Stimulated activated CD4-positive, alpha-beta T cell treated with anti-CD3 and anti-CD28 coated beads, Interleukin-2, amount 100 ng/mL, for 48 hours (primary cell): ENCODE measurements around the gene COL27A1.

Source experiments
- DNase-seq, 2 donors: peaks; one replicate each; pipeline ENCODE4 v3.0.0-alpha.2; 2020

The COL27A1 gene

GRCh38 chr9:114229295-114229694, 74.0 kb downstream of the COL27A1 start:
- no peak for DNase-seq

- DNase-seq = no peak
Observed at GRCh38 chr9:114230068-114230467, 74.7 kb downstream of the COL27A1 start.

GRCh38 chr9:114231273-114231672, 75.9 kb downstream of the COL27A1 start:
- DNase-seq = no peak

- no peak for DNase-seq
Observed at GRCh38 chr9:114231719-114232449, 76.5 kb downstream of the COL27A1 start.

GRCh38 chr9:114233491-114234185, 78.3 kb downstream of the COL27A1 start:
- no peak for DNase-seq

- DNase-seq = no peak
Observed at GRCh38 chr9:114235033-114235661, 79.8 kb downstream of the COL27A1 start.

- DNase-seq = no peak
Observed at GRCh38 chr9:114236391-114237138, 81.2 kb downstream of the COL27A1 start.

- no peak for DNase-seq
Observed at GRCh38 chr9:114237247-114237646, 81.9 kb downstream of the COL27A1 start.

- DNase-seq = no peak
Observed at GRCh38 chr9:114237781-114238180, 82.4 kb downstream of the COL27A1 start.

GRCh38 chr9:114238472-114238871, 83.1 kb downstream of the COL27A1 start:
- DNase-seq = no peak

GRCh38 chr9:114238891-114239875, 83.8 kb downstream of the COL27A1 start:
- no peak for DNase-seq

- DNase-seq = no peak
Observed at GRCh38 chr9:114240216-114240615, 84.9 kb downstream of the COL27A1 start.

- DNase-seq = no peak
Observed at GRCh38 chr9:114240647-114241558, 85.6 kb downstream of the COL27A1 start.

- DNase-seq = no peak
Observed at GRCh38 chr9:114242837-114243236, 87.5 kb downstream of the COL27A1 start.

- no peak for DNase-seq
Observed at GRCh38 chr9:114243240-114243639, 87.9 kb downstream of the COL27A1 start.

- no peak for DNase-seq
Observed at GRCh38 chr9:114244570-114244969, 89.2 kb downstream of the COL27A1 start.

GRCh38 chr9:114246558-114246957, 91.2 kb downstream of the COL27A1 start:
- DNase-seq = no peak

GRCh38 chr9:114247077-114247476, 91.7 kb downstream of the COL27A1 start:
- no peak for DNase-seq

- no peak for DNase-seq
Observed at GRCh38 chr9:114247491-114247890, 92.2 kb downstream of the COL27A1 start.

GRCh38 chr9:114248299-114248707, 93.0 kb downstream of the COL27A1 start:
- DNase-seq = no peak
